ENCODE results near the gene RPF1. TPM values are rescaled to one million over a fixed set of nuclear protein-coding genes. Genes with fewer than 3 reads are reported as not detected.

The RPF1 gene
- total RNA-seq, 1 experiment from 2014 or later: 36.1 TPM

DNA sequence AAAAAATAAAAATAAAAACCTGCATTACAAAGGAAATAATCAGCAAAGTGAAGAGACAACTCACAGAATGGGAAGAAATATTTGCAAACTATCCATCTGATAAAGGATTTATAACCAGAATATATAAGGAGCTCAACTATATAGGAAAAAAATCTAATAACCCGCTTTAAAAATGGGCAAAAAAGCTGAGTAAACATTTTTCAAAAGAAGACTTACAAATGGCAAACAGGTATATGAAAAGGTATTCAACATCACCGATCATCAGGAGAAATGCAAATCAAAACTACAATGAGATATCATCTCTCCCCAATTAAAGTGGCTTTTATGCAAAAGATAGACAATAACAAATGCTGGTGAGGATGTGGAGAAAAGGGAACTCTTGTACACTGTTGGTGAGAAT lies 31.1 kb downstream of the RPF1 start:
- no peak overlapping the region for H2BK12ac ChIP-seq (ENCODE audit: insufficient read length, low read depth, low read length)
- no peak overlapping the region for H2AK5ac ChIP-seq (ENCODE audit: insufficient read length, low read length)
- no peak overlapping the region for H2BK5ac ChIP-seq (ENCODE audit: insufficient read length, low read length)
- no peak overlapping the region for H3K27ac ChIP-seq (ENCODE audit: insufficient read length, low read depth, low read length)
- WGBS (ENCODE audit: extremely low coverage, insufficient read length, low lambda C conversion rate): no CpG with 5 or more reads among the region's 2 CpGs
- no peak overlapping the region for H2BK20ac ChIP-seq (ENCODE audit: low read depth, low read length, poor library complexity, severe bottlenecking)
- H3K27ac Mint-ChIP-seq: no peak overlapping the region
- peaks cover 16 to 18% of the 10 kb centered on the region in 2 experiments for H3K9me3 Mint-ChIP-seq
- H3K23ac ChIP-seq (ENCODE audit: insufficient read length, low read depth, low read length): no peak overlapping the region
- no peak overlapping the region for H3K4me3 Mint-ChIP-seq
- H3K18ac ChIP-seq (ENCODE audit: insufficient read length, low read depth, low read length): no peak overlapping the region
- H3K4me1 Mint-ChIP-seq: peaks cover under 1 to 6% of the 10 kb centered on the region in 2 experiments; a peak in 3 of 4 replicates
- H3K36me3 Mint-ChIP-seq (ENCODE audit: insufficient read depth in 1 of 3, low read depth in 3 of 3): peaks cover 5 to 11% (median 5%) of the 10 kb centered on the region in 3 experiments; a peak in 6 of 7 replicates
- TF ChIP-seq, protein P1, sequence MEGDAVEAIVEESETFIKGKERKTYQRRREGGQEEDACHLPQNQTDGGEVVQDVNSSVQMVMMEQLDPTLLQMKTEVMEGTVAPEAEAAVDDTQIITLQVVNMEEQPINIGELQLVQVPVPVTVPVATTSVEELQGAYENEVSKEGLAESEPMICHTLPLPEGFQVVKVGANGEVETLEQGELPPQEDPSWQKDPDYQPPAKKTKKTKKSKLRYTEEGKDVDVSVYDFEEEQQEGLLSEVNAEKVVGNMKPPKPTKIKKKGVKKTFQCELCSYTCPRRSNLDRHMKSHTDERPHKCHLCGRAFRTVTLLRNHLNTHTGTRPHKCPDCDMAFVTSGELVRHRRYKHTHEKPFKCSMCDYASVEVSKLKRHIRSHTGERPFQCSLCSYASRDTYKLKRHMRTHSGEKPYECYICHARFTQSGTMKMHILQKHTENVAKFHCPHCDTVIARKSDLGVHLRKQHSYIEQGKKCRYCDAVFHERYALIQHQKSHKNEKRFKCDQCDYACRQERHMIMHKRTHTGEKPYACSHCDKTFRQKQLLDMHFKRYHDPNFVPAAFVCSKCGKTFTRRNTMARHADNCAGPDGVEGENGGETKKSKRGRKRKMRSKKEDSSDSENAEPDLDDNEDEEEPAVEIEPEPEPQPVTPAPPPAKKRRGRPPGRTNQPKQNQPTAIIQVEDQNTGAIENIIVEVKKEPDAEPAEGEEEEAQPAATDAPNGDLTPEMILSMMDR (conservative IDR thresholded peaks at IDR 0.05): no peak
- no peaks in the 10 kb centered on the region for H4K20me1 ChIP-seq (ENCODE audit: control insufficient read depth, insufficient read depth, insufficient read length)
- H3K79me1 ChIP-seq (ENCODE audit: insufficient read depth, low read depth, low read length, poor library complexity, severe bottlenecking): no peaks in the 10 kb centered on the region
- no peak for DNase-seq
- H3K9me3 ChIP-seq (ENCODE audit: control insufficient read depth, low read depth, low read length): no peaks in the 10 kb centered on the region
- peaks cover 1% of the 10 kb centered on the region; the same call in 1 of the 2 replicates for H3K79me2 ChIP-seq (ENCODE audit: insufficient read depth, low read length)
- no peak overlapping the region for H3K9ac ChIP-seq (ENCODE audit: extremely low read depth, insufficient read length, low read length)
- no peak overlapping the region for H3K4ac ChIP-seq (ENCODE audit: low read depth, low read length)
- H2BK120ac ChIP-seq (ENCODE audit: low read depth, low read length, poor library complexity, severe bottlenecking): no peak overlapping the region
- no peak overlapping the region for H4K5ac ChIP-seq (ENCODE audit: insufficient read length, low read depth, low read length)
- H3K23me2 ChIP-seq (ENCODE audit: insufficient read length, low read depth, low read length, poor library complexity, severe bottlenecking): peaks cover 4% of the 10 kb centered on the region
- no peak overlapping the region for H2AFZ ChIP-seq (ENCODE audit: low read length)
- H3T11ph ChIP-seq (ENCODE audit: low read length): no peak overlapping the region
- H3K14ac ChIP-seq (ENCODE audit: insufficient read depth, low read length): no peak overlapping the region
- no peak overlapping the region for H4K8ac ChIP-seq (replicated peaks; ENCODE audit: insufficient read length, low read depth, low read length)
- no peaks in the 10 kb centered on the region; the same call in 1 of the 2 replicates for H3K27me3 Mint-ChIP-seq (ENCODE audit: low read depth)
- no peak overlapping the region for H4K91ac ChIP-seq (ENCODE audit: insufficient read length, low read depth, low read length)
- H3K4me2 ChIP-seq (ENCODE audit: insufficient read depth, insufficient read length, low read length): no peak overlapping the region
- no peak overlapping the region for H3K56ac ChIP-seq (ENCODE audit: insufficient read length, low read depth, low read length)
- H2BK15ac ChIP-seq (ENCODE audit: low read depth, low read length): no peak overlapping the region
- no peaks in the 10 kb centered on the region for H3K27me3 ChIP-seq (ENCODE audit: insufficient read depth, low read length)
- H3K4me1 ChIP-seq (ENCODE audit: insufficient read depth, low read length): no peaks in the 10 kb centered on the region
